ENCODE data around the gene RTF2.

Gene RTF2

DNA sequence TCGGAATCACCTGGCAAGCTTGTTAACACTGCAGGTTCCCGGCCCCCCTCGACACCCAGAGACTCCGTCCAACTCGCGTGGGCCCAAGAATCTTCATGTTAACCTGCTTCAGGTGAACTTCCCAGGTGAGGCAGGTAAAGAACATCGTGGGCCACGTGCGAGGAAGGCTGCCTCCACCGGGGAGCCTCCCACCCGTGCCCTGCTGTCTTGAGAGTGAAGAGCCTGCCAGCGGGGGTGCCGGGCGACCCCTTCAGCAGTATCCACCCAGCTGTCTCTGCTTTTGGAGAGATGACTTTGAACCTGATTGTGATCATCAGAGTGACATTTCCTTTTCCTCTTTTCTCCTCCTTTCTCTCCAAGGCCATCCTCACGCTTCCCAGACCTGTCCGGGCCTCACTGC is 22.9 kb upstream of the RTF2 start:
- no peak overlapping the region for H3K4me3 ChIP-seq (ENCODE audit: low read length, poor library complexity, severe bottlenecking)

GRCh38 chr20:56447227-56447626 is 21.2 kb upstream of the RTF2 start:
- no peak overlapping the region for H3K9ac ChIP-seq (ENCODE audit: low read depth, low read length, poor library complexity, severe bottlenecking)
- H2AFZ ChIP-seq (ENCODE audit: low read length): no peak overlapping the region
- no peaks in the 10 kb centered on the region for H3K9me3 ChIP-seq (ENCODE audit: insufficient read depth, low read depth, low read length)
- H3K79me2 ChIP-seq (ENCODE audit: insufficient read depth, low read length): no peaks in the 10 kb centered on the region
- H3K4me3 ChIP-seq (ENCODE audit: low read length, poor library complexity, severe bottlenecking): no peak overlapping the region
- H3F3A ChIP-seq (ENCODE audit: low read depth): no peaks in the 10 kb centered on the region
- peaks cover 5% of the 10 kb centered on the region for H3K4me1 ChIP-seq (ENCODE audit: insufficient read depth, low read length, poor library complexity, severe bottlenecking)
- no peak for TF ChIP-seq EZH2phosphoT487 (IDR thresholded peaks at IDR 0.05; ENCODE audit: borderline replicate concordance)
- TF ChIP-seq, protein P1, sequence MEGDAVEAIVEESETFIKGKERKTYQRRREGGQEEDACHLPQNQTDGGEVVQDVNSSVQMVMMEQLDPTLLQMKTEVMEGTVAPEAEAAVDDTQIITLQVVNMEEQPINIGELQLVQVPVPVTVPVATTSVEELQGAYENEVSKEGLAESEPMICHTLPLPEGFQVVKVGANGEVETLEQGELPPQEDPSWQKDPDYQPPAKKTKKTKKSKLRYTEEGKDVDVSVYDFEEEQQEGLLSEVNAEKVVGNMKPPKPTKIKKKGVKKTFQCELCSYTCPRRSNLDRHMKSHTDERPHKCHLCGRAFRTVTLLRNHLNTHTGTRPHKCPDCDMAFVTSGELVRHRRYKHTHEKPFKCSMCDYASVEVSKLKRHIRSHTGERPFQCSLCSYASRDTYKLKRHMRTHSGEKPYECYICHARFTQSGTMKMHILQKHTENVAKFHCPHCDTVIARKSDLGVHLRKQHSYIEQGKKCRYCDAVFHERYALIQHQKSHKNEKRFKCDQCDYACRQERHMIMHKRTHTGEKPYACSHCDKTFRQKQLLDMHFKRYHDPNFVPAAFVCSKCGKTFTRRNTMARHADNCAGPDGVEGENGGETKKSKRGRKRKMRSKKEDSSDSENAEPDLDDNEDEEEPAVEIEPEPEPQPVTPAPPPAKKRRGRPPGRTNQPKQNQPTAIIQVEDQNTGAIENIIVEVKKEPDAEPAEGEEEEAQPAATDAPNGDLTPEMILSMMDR (conservative IDR thresholded peaks at IDR 0.05; ENCODE audit: low read length): no peak
- no peaks in the 10 kb centered on the region for H3K36me3 ChIP-seq (ENCODE audit: insufficient read depth, low read length)
- no peaks in the 10 kb centered on the region for H4K20me1 ChIP-seq (ENCODE audit: insufficient read depth, low read length, poor library complexity, severe bottlenecking)
- no peak overlapping the region for H3K4me2 ChIP-seq (ENCODE audit: low read depth, low read length, poor library complexity, severe bottlenecking)
- H3K9me2 ChIP-seq (replicated peaks; ENCODE audit: low read depth, low read length): no peaks in the 10 kb centered on the region
- no peaks in the 10 kb centered on the region for H3K27me3 ChIP-seq (ENCODE audit: insufficient read depth, low read length, poor library complexity, severe bottlenecking)

More for the DNA sequence above, 22.9 kb upstream of the RTF2 start:
- Histone ChIP-seq H3K9me3 (ENCODE audit: insufficient read depth, low read depth, low read length) (no peaks in the 10 kb centered on the region), H4K20me1 (ENCODE audit: insufficient read depth, low read length, poor library complexity, severe bottlenecking) (no peaks in the 10 kb centered on the region), H3K27me3 (ENCODE audit: insufficient read depth, low read length, poor library complexity, severe bottlenecking) (no peaks in the 10 kb centered on the region), H3K79me2 (ENCODE audit: insufficient read depth, low read length) (no peaks in the 10 kb centered on the region), H3K4me1 (ENCODE audit: insufficient read depth, low read length, poor library complexity, severe bottlenecking) (peaks cover 14% of the 10 kb centered on the region), H3F3A (ENCODE audit: low read depth) (no peaks in the 10 kb centered on the region), H3K4me2 (ENCODE audit: low read depth, low read length, poor library complexity, severe bottlenecking) (no peak overlapping the region), H3K9me2 (replicated peaks; ENCODE audit: low read depth, low read length) (no peaks in the 10 kb centered on the region), H3K36me3 (ENCODE audit: insufficient read depth, low read length) (no peaks in the 10 kb centered on the region), H2AFZ (ENCODE audit: low read length) (no peak overlapping the region), H3K9ac (ENCODE audit: low read depth, low read length, poor library complexity, severe bottlenecking) (no peak overlapping the region)
- TF ChIP-seq EZH2phosphoT487 (IDR thresholded peaks at IDR 0.05; ENCODE audit: borderline replicate concordance): no peak
- TF ChIP-seq, protein P1 (conservative IDR thresholded peaks at IDR 0.05; ENCODE audit: low read length): no peak

DNA sequence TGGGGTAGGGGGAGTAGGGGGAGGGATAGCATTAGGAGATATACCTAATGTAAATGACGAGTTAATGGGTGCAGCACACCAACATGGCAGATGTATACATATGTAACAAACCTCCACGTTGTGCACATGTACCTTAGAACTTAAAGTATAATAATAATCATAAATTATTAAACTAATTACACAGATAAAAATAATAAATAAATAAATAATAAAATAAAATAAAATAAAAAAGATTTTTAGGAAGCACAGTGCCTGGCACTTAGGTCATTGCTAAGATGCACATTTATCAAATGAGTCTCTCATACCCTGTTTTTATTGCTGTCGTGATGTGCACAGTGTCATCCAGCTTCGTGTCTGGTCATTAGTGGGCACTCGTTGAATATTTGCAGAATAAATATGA is 19.0 kb upstream of the RTF2 start:
- TF ChIP-seq, protein P1 (conservative IDR thresholded peaks at IDR 0.05; ENCODE audit: low read length): no peak
- no peak for TF ChIP-seq EZH2phosphoT487 (IDR thresholded peaks at IDR 0.05; ENCODE audit: borderline replicate concordance)
- Histone ChIP-seq H3K9me3 (ENCODE audit: insufficient read depth, low read depth, low read length) (no peaks in the 10 kb centered on the region), H3K79me2 (ENCODE audit: insufficient read depth, low read length) (no peaks in the 10 kb centered on the region), H4K20me1 (ENCODE audit: insufficient read depth, low read length, poor library complexity, severe bottlenecking) (no peaks in the 10 kb centered on the region), H3K9me2 (replicated peaks; ENCODE audit: low read depth, low read length) (no peaks in the 10 kb centered on the region), H3K9ac (ENCODE audit: low read depth, low read length, poor library complexity, severe bottlenecking) (no peak overlapping the region), H2AFZ (ENCODE audit: low read length) (no peak overlapping the region), H3F3A (ENCODE audit: low read depth) (no peaks in the 10 kb centered on the region), H3K27me3 (ENCODE audit: insufficient read depth, low read length, poor library complexity, severe bottlenecking) (no peaks in the 10 kb centered on the region), H3K4me3 (ENCODE audit: low read length, poor library complexity, severe bottlenecking) (no peak overlapping the region), H3K36me3 (ENCODE audit: insufficient read depth, low read length) (no peaks in the 10 kb centered on the region), H3K4me1 (ENCODE audit: insufficient read depth, low read length, poor library complexity, severe bottlenecking) (no peaks in the 10 kb centered on the region), H3K4me2 (ENCODE audit: low read depth, low read length, poor library complexity, severe bottlenecking) (no peak overlapping the region)

Data from Loucy (cell line).